CD14-positive monocyte (primary cell): ENCODE measurements around the gene ITPR1. TPM values are rescaled to one million over a fixed set of nuclear protein-coding genes. Genes with fewer than 3 reads are reported as not detected.

Source experiments
- DNase-seq, 3 donors: peaks; one replicate each; pipeline ENCODE4 v3.0.0-alpha.2; 2011 to 2022
- H2AFZ ChIP-seq: 2 replicates; pipeline ENCODE4 v1.6.0; 2012; ENCODE audit warnings: mild to moderate bottlenecking, low read depth, low read length, inconsistent platforms; ENCODE audit not compliant: insufficient read depth, poor library complexity, severe bottlenecking
- H3K27ac ChIP-seq, 2 donors: 1 replicate in 1 of 2; 2 replicates in 1 of 2; pipeline ENCODE4 v1.5.1; 2012 to 2013; ENCODE audit warnings: low read length in 2 of 2, control low read depth in 1 of 2, inconsistent platforms in 1 of 2, low read depth in 1 of 2, mild to moderate bottlenecking in 1 of 2
- H3K27me3 ChIP-seq, 2 donors: one replicate each; pipeline versions ENCODE4 v1.6.0 to v1.6.1; 2011 to 2013; ENCODE audit warnings: low read length in 2 of 2; ENCODE audit not compliant: control insufficient read depth in 2 of 2, insufficient read depth in 2 of 2
- H3K36me3 ChIP-seq, 2 donors: replicated peaks in 1 of 2; 1 replicate in 1 of 2; 2 replicates in 1 of 2; pipeline versions ENCODE4 v1.5.1 to v1.6.1; 2012 to 2013; ENCODE audit warnings: low read length in 2 of 2, control low read depth in 1 of 2, inconsistent platforms in 1 of 2, mild to moderate bottlenecking in 1 of 2; ENCODE audit not compliant: insufficient read depth in 2 of 2, control insufficient read depth in 1 of 2
- H3K4me1 ChIP-seq, 2 donors: 1 replicate in 1 of 2; 2 replicates in 1 of 2; pipeline versions ENCODE4 v1.5.1 to v1.6.1; 2012 to 2013; ENCODE audit warnings: low read length in 2 of 2, control low read depth in 1 of 2, inconsistent platforms in 1 of 2, mild to moderate bottlenecking in 1 of 2, moderate library complexity in 1 of 2; ENCODE audit not compliant: insufficient read depth in 2 of 2, control insufficient read depth in 1 of 2
- H3K4me2 ChIP-seq: replicated peaks from 2 replicates; pipeline ENCODE3; 2012; ENCODE audit warnings: low read length, moderate library complexity, mild to moderate bottlenecking; ENCODE audit not compliant: poor library complexity, severe bottlenecking; ENCODE audit errors: extremely low read depth
- H3K4me3 ChIP-seq, 3 experiments: fragments of 200-600 bp in 1 of 3; sonication (generic) in 1 of 3; replicated peaks in 1 of 3; 1 replicate in 2 of 3; 2 replicates in 1 of 3; pipeline ENCODE4 v1.5.1; 2011 to 2013; ENCODE audit warnings: low read length in 3 of 3, mild to moderate bottlenecking in 3 of 3, control low read depth in 2 of 3, low read depth in 2 of 3, inconsistent platforms in 1 of 3, moderate library complexity in 1 of 3
- H3K79me2 ChIP-seq: 2 replicates; pipeline ENCODE4 v1.6.0; 2012; ENCODE audit warnings: mild to moderate bottlenecking, control low read depth, inconsistent platforms, low read length, moderate library complexity; ENCODE audit not compliant: insufficient read depth
- H3K9ac ChIP-seq: 2 replicates; pipeline ENCODE4 v1.6.0; 2017; ENCODE audit warnings: low read length, mild to moderate bottlenecking; ENCODE audit not compliant: insufficient read depth, poor library complexity, severe bottlenecking
- H3K9me3 ChIP-seq, 2 donors: replicated peaks in 1 of 2; 1 replicate in 1 of 2; 2 replicates in 1 of 2; pipeline versions ENCODE4 v1.5.1 to v1.6.1; 2012 to 2013; ENCODE audit warnings: low read length in 2 of 2, control low read depth in 1 of 2; ENCODE audit not compliant: control insufficient read depth in 1 of 2, insufficient read depth in 1 of 2
- H4K20me1 ChIP-seq: 2 replicates; pipeline ENCODE4 v1.6.0; 2012; ENCODE audit warnings: mild to moderate bottlenecking, low read length, control low read depth, moderate library complexity; ENCODE audit not compliant: insufficient read depth
- H3K27ac Mint-ChIP-seq, 7 donors: one replicate each; pipeline ENCODE4 v1.8.0; 2020; ENCODE audit warnings: mild to moderate bottlenecking in 7 of 7, mixed read lengths in 7 of 7, moderate library complexity in 6 of 7, inconsistent platforms in 2 of 7
- H3K27me3 Mint-ChIP-seq, 3 donors: one replicate each; pipeline ENCODE4 v1.8.0; 2021 to 2022; ENCODE audit warnings: low read depth in 3 of 3, mild to moderate bottlenecking in 3 of 3, mixed read lengths in 3 of 3, moderate library complexity in 3 of 3, inconsistent platforms in 1 of 3
- H3K36me3 Mint-ChIP-seq, 2 donors: one replicate each; pipeline ENCODE4 v1.8.0; 2020; ENCODE audit warnings: mixed read lengths in 2 of 2, inconsistent platforms in 1 of 2, mild to moderate bottlenecking in 1 of 2
- H3K4me1 Mint-ChIP-seq: one replicate; pipeline ENCODE4 v1.8.0; 2020; ENCODE audit warnings: mild to moderate bottlenecking, mixed read lengths
- H3K4me3 Mint-ChIP-seq, 2 donors: one replicate each; pipeline ENCODE4 v1.8.0; 2020; ENCODE audit warnings: mild to moderate bottlenecking in 2 of 2, mixed read lengths in 2 of 2, moderate library complexity in 1 of 2
- H3K9me3 Mint-ChIP-seq, 7 donors: one replicate each; pipeline ENCODE4 v1.8.0; 2020 to 2022; ENCODE audit warnings: mixed read lengths in 7 of 7, mild to moderate bottlenecking in 6 of 7, moderate library complexity in 6 of 7, inconsistent platforms in 2 of 7
- WGBS: methylation state at CpG from one replicate; pipeline ENCODE4 v1.1.5; 2013; ENCODE audit warnings: missing lambda C conversion rate; ENCODE audit not compliant: insufficient coverage; 5-methylcytosine and 5-hydroxymethylcytosine counted together
- intact Hi-C, 2 donors: fragments of 100-400 bp; cut with micrococcal nuclease; formaldehyde crosslinking; loops; one replicate each; pipeline versions ENCODE4 v1.15.0 to v1.15.1; 2023
- polyA plus RNA-seq, 3 donors: library from polyadenylated mRNA; depleted of rRNA in 1 of 3; unstranded in 2 of 3; stranded (reverse) in 1 of 3; fragments of 300-500 nt in 2 of 3; fragments of >200 nt in 1 of 3; fragmentation: Illumina TruSeq in 2 of 3; gene quantifications; 1 replicate in 2 of 3; 2 replicates in 1 of 3; pipeline ENCODE4 v1.2.3, GENCODE V29; 2012 to 2021
- TF ChIP-seq, protein P1 (sequence below): fragments of 200-600 bp; IDR thresholded peaks from one replicate; pipeline ENCODE4 v1.8.0; 2022; ENCODE audit warnings: antibody characterized with exemption, mild to moderate bottlenecking

The ITPR1 gene
- polyA plus RNA-seq, 3 donors: 3.2 to 21.1 (median 7.1) TPM

DNA sequence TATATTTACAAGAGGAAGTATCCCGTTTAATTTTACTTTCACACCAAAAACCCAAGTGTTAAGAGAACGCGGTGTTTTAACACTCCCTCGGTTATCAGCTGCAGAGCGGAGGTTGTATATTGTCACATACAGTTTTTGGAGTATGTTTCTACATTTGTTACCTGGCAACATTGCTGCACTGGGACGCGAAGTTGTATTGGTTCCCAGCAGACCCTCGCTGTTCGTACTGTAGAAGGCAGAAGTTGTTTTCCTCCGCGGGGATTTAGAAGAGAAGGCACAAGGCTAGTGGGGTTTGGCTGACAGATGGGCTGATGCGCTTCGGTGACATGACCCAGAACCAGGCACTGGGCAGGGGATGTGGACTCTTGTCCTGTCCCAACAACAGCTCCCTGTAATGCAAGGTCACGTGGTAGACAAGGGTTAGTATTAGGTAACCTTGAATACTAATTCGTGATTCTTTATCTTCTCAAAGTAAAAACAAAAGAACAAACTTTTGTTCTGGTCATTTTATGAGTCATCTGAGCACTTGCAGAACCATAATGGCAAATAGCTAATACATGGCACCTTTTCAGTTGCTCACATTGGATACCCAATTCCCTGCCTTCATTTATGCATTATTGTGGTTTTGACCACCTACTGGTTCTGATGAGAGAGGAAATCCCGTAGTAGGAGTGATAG is 255.7 kb downstream of the ITPR1 start:
- H3K4me1 Mint-ChIP-seq: peaks cover 61% of the 10 kb centered on the region
- intact Hi-C loops: no loop called here
- Histone ChIP-seq H3K27me3 (no peaks in the 10 kb centered on the region), H3K36me3 (peaks cover 2 to 21% of the 10 kb centered on the region in 2 donors), H3K79me2 (peaks cover 19% of the 10 kb centered on the region), H3K4me1 (peaks cover 55 to 60% of the 10 kb centered on the region in 2 donors), H3K9me3 (no peaks in the 10 kb centered on the region), H2AFZ (peak overlapping the region; percentile 66), H3K4me2 (peak overlapping the region; percentile 73), H4K20me1 (no peaks in the 10 kb centered on the region), H3K4me3 (peak overlapping the region; percentile 3 to 66 (median 9)), H3K9ac (peak overlapping the region; percentile 48), H3K27ac (peak overlapping the region in 1 of 2 donors; percentile 95)
- 40% methylated on average over 2 of the region's 16 CpGs for WGBS
- TF ChIP-seq, protein P1, sequence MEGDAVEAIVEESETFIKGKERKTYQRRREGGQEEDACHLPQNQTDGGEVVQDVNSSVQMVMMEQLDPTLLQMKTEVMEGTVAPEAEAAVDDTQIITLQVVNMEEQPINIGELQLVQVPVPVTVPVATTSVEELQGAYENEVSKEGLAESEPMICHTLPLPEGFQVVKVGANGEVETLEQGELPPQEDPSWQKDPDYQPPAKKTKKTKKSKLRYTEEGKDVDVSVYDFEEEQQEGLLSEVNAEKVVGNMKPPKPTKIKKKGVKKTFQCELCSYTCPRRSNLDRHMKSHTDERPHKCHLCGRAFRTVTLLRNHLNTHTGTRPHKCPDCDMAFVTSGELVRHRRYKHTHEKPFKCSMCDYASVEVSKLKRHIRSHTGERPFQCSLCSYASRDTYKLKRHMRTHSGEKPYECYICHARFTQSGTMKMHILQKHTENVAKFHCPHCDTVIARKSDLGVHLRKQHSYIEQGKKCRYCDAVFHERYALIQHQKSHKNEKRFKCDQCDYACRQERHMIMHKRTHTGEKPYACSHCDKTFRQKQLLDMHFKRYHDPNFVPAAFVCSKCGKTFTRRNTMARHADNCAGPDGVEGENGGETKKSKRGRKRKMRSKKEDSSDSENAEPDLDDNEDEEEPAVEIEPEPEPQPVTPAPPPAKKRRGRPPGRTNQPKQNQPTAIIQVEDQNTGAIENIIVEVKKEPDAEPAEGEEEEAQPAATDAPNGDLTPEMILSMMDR: no peak
- peak overlapping the region; percentile 73 to 81 for H3K4me3 Mint-ChIP-seq
- peak overlapping the region in 6 of 7 donors; percentile 37 to 86 (median 65) for H3K27ac Mint-ChIP-seq
- DNase-seq: peak; percentile 29 to 72 (median 50)
- H3K36me3 Mint-ChIP-seq: peaks cover 25 to 35% of the 10 kb centered on the region in 2 donors
- no peaks in the 10 kb centered on the region for H3K9me3 Mint-ChIP-seq
- H3K27me3 Mint-ChIP-seq: peaks cover 0 to 3% (median 3%) of the 10 kb centered on the region in 3 donors

DNA sequence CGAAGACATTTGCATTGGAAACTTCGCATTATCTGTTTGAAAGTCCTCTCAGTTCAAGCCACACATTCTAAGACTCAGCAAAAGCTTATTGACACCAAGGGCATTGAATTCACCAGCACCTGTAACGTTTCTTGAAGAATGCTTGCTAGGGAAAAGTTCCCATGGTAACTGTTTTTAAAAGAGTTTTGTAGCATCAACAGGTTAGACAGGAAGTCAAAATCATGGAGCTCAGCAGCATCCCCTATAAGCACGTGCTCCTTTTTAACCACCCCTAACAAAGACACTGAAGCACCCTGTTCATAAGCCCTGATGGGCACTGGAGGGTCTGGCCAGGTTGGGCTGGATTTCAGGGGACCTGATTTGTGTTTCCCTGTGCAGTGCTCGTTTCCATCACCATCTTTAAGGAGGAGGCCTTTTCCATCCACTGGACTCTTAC is 256.4 kb downstream of the ITPR1 start:
- peaks cover 28 to 37% of the 10 kb centered on the region in 2 donors for H3K36me3 Mint-ChIP-seq
- Histone ChIP-seq H4K20me1 (no peaks in the 10 kb centered on the region), H2AFZ (no peak overlapping the region), H3K4me3 (no peak overlapping the region), H3K36me3 (peaks cover 0 to 21% of the 10 kb centered on the region in 2 donors), H3K9me3 (no peaks in the 10 kb centered on the region), H3K27me3 (no peaks in the 10 kb centered on the region), H3K9ac (no peak overlapping the region), H3K4me1 (peaks cover 63 to 68% of the 10 kb centered on the region in 2 donors), H3K27ac (peak overlapping the region in 1 of 2 donors; percentile 95), H3K4me2 (no peak overlapping the region), H3K79me2 (peaks cover 19% of the 10 kb centered on the region)
- no peak overlapping the region for H3K4me3 Mint-ChIP-seq
- H3K27me3 Mint-ChIP-seq: peaks cover 0 to 3% (median 3%) of the 10 kb centered on the region in 3 donors
- intact Hi-C loops: loop anchor here in 1 of 2 donors (10.0 kb wide), 1 partner anchor 225 kb away; the partner anchor contains the start of gene BHLHE40
- DNase-seq: no peak
- TF ChIP-seq, protein P1: no peak
- H3K9me3 Mint-ChIP-seq: no peaks in the 10 kb centered on the region
- WGBS: 100% methylated on average over 2 of the region's 5 CpGs
- H3K27ac Mint-ChIP-seq: no peak overlapping the region
- H3K4me1 Mint-ChIP-seq: peaks cover 68% of the 10 kb centered on the region
